Fibroblast of lung (primary cell): ENCODE data around the gene CHST9.
"Not testable (repeated sequence)": the region's sequence is repeated elsewhere in the genome, so short reads cannot be mapped to it uniquely, and the experiment has no call there.

Experiments used
- EZH2 ChIP-seq: IDR thresholded peaks from 2 replicates; pipeline ENCODE4 v1.5.1; 2012; ENCODE audit warnings: low read length, control low read depth, mild to moderate bottlenecking; ENCODE audit errors: missing control alignments
- TF ChIP-seq, protein P1 (sequence below), 2 donors: IDR thresholded peaks in 1 of 2; conservative IDR thresholded peaks in 1 of 2; 1 replicate in 1 of 2; 2 replicates in 1 of 2; pipeline ENCODE4 v1.5.1; 2011 to 2012; ENCODE audit warnings: low read length in 2 of 2, control low read depth in 1 of 2, inconsistent platforms in 1 of 2, low read depth in 1 of 2, mild to moderate bottlenecking in 1 of 2

DNA sequence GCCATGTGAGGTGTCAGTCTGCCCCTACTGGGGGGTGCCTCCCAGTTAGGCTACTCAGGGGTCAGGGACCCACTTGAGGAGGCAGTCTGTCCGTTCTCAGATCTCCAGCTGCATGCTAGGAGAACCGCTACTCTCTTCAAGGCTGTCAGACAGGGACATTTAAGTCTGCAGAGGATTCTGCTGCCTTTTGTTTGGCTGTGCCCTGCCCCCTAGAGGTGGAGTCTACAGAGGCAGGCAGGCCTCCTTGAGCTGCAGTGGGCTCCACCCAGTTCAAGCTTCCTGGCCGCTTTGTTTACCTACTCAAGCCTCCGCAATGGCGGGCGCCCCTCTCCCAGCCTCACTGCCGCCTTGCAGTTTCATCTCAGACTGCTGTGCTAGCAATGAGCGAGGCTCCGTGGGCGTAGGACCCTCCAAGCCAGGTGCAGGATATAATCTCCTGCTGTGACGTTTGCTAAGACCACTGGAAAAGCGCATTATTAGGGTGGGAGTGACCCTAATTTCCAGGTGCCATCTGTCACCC is 21.9 kb downstream of the CHST9 start:
- TF ChIP-seq, protein P1, sequence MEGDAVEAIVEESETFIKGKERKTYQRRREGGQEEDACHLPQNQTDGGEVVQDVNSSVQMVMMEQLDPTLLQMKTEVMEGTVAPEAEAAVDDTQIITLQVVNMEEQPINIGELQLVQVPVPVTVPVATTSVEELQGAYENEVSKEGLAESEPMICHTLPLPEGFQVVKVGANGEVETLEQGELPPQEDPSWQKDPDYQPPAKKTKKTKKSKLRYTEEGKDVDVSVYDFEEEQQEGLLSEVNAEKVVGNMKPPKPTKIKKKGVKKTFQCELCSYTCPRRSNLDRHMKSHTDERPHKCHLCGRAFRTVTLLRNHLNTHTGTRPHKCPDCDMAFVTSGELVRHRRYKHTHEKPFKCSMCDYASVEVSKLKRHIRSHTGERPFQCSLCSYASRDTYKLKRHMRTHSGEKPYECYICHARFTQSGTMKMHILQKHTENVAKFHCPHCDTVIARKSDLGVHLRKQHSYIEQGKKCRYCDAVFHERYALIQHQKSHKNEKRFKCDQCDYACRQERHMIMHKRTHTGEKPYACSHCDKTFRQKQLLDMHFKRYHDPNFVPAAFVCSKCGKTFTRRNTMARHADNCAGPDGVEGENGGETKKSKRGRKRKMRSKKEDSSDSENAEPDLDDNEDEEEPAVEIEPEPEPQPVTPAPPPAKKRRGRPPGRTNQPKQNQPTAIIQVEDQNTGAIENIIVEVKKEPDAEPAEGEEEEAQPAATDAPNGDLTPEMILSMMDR (conservative IDR thresholded peaks at IDR 0.05 in 1 of 2, IDR thresholded peaks at IDR 0.05 in 1 of 2; ENCODE audit: low read depth in 1 of 2, low read length in 2 of 2): not testable (repeated sequence)
- TF ChIP-seq EZH2: not testable (repeated sequence)
